ENCODE data around the gene PBX3. TPM values are rescaled to one million over a fixed set of nuclear protein-coding genes. Genes with fewer than 3 reads are reported as not detected.
A peak's percentile ranks its signal among the peaks of the same experiment; 100 is the strongest.

The PBX3 gene
- total RNA-seq, 1 donor from 2014 or later: 6.3 TPM

GRCh38 chr9:125867751-125868415 is 120.7 kb downstream of the PBX3 start:
- H3K27me3 ChIP-seq (ENCODE audit: control insufficient read depth, insufficient read depth, low read length): no peaks in the 10 kb centered on the region
- FAIRE-seq (no peak), DNase-seq (ENCODE audit: low read depth) (peak; percentile 78)
- TF ChIP-seq, protein P1, sequence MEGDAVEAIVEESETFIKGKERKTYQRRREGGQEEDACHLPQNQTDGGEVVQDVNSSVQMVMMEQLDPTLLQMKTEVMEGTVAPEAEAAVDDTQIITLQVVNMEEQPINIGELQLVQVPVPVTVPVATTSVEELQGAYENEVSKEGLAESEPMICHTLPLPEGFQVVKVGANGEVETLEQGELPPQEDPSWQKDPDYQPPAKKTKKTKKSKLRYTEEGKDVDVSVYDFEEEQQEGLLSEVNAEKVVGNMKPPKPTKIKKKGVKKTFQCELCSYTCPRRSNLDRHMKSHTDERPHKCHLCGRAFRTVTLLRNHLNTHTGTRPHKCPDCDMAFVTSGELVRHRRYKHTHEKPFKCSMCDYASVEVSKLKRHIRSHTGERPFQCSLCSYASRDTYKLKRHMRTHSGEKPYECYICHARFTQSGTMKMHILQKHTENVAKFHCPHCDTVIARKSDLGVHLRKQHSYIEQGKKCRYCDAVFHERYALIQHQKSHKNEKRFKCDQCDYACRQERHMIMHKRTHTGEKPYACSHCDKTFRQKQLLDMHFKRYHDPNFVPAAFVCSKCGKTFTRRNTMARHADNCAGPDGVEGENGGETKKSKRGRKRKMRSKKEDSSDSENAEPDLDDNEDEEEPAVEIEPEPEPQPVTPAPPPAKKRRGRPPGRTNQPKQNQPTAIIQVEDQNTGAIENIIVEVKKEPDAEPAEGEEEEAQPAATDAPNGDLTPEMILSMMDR (IDR thresholded peaks at IDR 0.05; ENCODE audit: insufficient read depth, low read length, severe bottlenecking): no peak
- no peak overlapping the region for H3K4me3 ChIP-seq (ENCODE audit: low read depth, low read length)
- no peaks in the 10 kb centered on the region for H3K36me3 ChIP-seq (ENCODE audit: control insufficient read depth, insufficient read depth, low read length)

GRCh38 chr9:125878164-125878631 is 131.0 kb downstream of the PBX3 start:
- FAIRE-seq: no peak
- no peak overlapping the region for H3K4me3 ChIP-seq (ENCODE audit: low read depth, low read length)
- peaks cover 1% of the 10 kb centered on the region for H3K36me3 ChIP-seq (ENCODE audit: control insufficient read depth, insufficient read depth, low read length)
- DNase-seq (ENCODE audit: low read depth): no peak
- TF ChIP-seq, protein P1 (IDR thresholded peaks at IDR 0.05; ENCODE audit: insufficient read depth, low read length, severe bottlenecking): no peak
- H3K27me3 ChIP-seq (ENCODE audit: control insufficient read depth, insufficient read depth, low read length): no peaks in the 10 kb centered on the region

DNA sequence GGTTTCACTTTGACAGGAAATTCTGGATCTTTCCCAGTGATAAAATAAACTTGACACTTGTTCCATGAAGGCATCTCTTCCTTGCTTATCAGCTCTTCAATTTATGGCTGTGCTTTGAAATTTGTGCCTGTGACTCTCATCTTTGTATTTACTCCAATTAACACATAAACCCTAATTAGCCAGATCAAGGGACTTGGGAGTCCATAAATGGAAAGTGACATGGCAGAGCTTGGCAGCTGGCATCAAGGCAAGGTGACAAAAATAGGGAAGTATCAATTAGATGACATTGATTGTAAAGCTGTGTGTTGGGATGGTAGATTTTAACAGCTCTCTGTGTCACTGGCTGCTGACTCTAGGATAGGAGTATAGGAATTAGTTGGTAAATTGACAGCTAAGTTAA is 133.9 kb downstream of the PBX3 start:
- no peaks in the 10 kb centered on the region for H3K27me3 ChIP-seq (ENCODE audit: control insufficient read depth, insufficient read depth, low read length)
- FAIRE-seq: no peak
- DNase-seq (ENCODE audit: low read depth): no peak
- no peak overlapping the region for H3K4me3 ChIP-seq (ENCODE audit: low read depth, low read length)
- H3K36me3 ChIP-seq (ENCODE audit: control insufficient read depth, insufficient read depth, low read length): peaks cover 1% of the 10 kb centered on the region
- TF ChIP-seq, protein P1 (IDR thresholded peaks at IDR 0.05; ENCODE audit: insufficient read depth, low read length, severe bottlenecking): no peak

DNA sequence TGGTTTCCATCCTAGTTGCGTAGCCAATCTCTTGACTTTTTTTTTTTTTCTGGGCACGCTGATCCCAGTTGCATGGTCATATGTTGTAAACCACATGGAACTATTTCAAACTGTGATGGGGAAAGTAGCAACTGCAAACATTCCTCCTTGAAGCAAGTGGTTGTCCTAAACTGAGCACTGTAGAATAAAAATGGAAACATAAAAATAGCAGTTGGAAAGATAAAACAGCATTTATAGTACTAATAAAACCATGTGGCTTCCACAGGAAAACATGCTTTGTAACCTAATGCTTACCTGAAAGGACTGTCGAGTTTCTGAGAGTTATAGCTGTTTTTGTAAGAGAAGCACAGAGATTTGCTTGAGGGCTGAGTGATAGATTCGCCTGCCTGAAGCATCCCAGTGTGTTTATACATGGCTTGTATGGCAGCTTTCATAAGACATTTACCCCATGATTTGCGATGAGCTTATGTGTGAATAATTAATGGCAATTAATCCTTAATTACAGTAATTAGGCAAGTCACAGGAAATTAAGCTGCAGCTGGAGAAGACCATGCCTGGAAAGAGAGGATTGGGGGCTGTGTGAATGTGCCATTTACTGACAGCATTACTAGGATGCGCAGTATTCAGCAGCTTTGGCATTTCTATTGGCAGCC is 136.5 kb downstream of the PBX3 start:
- no peaks in the 10 kb centered on the region for H3K27me3 ChIP-seq (ENCODE audit: control insufficient read depth, insufficient read depth, low read length)

DNA sequence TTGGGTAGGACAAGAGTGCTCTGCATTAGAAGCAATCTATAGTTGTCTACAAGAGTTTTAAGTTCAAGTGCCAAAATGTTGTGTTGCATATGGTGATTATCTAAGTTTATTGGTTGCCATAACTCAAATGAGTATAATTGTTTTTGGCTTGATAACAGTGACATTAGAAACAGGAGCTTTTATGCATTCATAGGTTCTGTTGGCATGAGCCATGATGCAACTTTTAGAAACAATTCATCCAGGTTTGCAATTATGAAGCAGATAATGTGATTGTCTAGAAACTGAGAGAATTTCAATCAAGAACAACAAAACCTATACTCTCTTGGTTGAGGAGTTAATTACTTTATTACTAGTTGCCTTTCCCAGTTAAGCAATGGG is 137.0 kb downstream of the PBX3 start:
- no peaks in the 10 kb centered on the region for H3K27me3 ChIP-seq (ENCODE audit: control insufficient read depth, insufficient read depth, low read length)
- DNase-seq (ENCODE audit: low read depth) (no peak), FAIRE-seq (no peak)
- no peaks in the 10 kb centered on the region for H3K36me3 ChIP-seq (ENCODE audit: control insufficient read depth, insufficient read depth, low read length)
- no peak overlapping the region for H3K4me3 ChIP-seq (ENCODE audit: low read depth, low read length)
- TF ChIP-seq, protein P1 (IDR thresholded peaks at IDR 0.05; ENCODE audit: insufficient read depth, low read length, severe bottlenecking): no peak

More for the DNA sequence above, 136.5 kb downstream of the PBX3 start:
- no peak overlapping the region for H3K4me3 ChIP-seq (ENCODE audit: low read depth, low read length)
- TF ChIP-seq, protein P1 (IDR thresholded peaks at IDR 0.05; ENCODE audit: insufficient read depth, low read length, severe bottlenecking): no peak
- no peaks in the 10 kb centered on the region for H3K36me3 ChIP-seq (ENCODE audit: control insufficient read depth, insufficient read depth, low read length)
- FAIRE-seq (no peak), DNase-seq (ENCODE audit: low read depth) (no peak)

All from bronchial epithelial cell (primary cell).